Inflammatory macrophage treated with lipopolysaccharide for 1 hour (primary cell): ENCODE data around the gene NBPF9.
"Not testable (repeated sequence)": the region's sequence is repeated elsewhere in the genome, so short reads cannot be mapped to it uniquely, and the experiment has no call there.

ENCODE experiments used
- DNase-seq, 2 donors: peaks; one replicate each; pipeline ENCODE4 v3.0.0-alpha.2; 2020 to 2022

NBPF9 gene

GRCh38 chr1:149009761-149010160, 93.6 kb downstream of the NBPF9 start:
- DNase-seq = not testable (repeated sequence)

- DNase-seq = not testable (repeated sequence)
These were observed 94.6 kb downstream of the NBPF9 start for GRCh38 chr1:149008769-149009168.

GRCh38 chr1:149008326-149008725, 95.0 kb downstream of the NBPF9 start:
- DNase-seq = not testable (repeated sequence)
